Astrocyte of the hippocampus (primary cell): ENCODE data around the gene TEDC1.

Experiments used
- DNase-seq: peaks from one replicate; pipeline ENCODE4 v3.0.0; 2011; ENCODE audit warnings: low read depth, low spot score

Gene TEDC1

GRCh38 chr14:105525326-105525725 is 34.3 kb downstream of the TEDC1 start:
- DNase-seq: no peak

GRCh38 chr14:105525861-105526775 is 35.1 kb downstream of the TEDC1 start, which contains the start of gene TMEM121:
Gene TMEM121, plus strand, starts transcription at chr14:105526583. Its CDS starts 2,252 bp downstream, at chr14:105528835.
- DNase-seq: peak; percentile 44

DNA sequence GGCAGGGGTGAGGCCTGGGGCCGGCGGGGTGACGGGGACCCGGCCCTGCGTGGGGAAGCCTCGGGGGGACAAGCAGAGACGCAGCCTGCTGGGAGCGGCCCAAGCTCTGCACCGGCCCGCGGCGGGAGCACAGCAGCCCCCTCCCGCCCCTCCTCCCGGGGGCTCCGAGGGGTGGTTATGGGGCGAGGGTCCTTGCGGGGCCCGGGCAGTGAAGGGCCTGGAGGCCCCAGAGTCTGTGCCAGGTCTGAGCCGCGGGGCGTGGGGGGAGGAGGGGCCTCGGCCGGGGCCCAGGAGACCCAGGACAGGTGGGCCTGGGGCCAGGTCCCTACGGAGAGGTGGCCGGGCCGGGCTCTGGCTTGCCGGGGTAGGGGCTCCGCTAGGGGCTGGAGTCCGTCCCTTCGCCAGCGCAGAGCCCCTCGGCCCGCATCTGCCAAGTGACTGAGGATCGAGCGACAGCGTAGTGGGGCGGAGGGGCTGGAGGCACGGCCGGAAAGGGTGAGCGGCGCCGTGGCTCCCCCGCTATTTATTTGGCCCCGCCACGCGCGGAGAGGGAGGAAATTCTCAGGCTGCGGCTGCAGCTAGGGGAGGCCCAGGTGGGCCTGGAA is 35.8 kb downstream of the TEDC1 start:
- DNase-seq: no peak

DNA sequence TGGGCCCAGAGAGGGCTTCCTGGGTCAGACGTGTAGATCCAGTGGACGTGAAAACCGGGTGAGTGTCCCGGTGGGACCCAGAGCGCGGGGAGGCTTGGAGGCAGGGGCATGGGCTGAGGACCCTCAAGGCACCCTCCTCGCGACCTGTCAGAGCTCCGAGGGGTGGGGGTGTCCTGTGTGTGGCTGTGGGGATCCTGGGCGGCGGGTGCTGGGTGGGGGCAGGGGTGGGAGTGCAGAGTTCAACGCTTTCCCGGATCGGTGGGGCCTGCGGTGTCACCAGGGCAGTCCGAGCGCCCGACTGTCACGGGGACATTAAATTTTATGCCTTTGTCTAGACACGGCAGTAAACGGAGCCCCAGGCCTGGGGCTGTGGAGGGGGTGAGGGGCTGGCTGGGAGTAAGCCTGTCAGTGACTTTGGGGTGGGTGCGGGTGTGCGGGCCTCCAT is 36.4 kb downstream of the TEDC1 start:
- no peak for DNase-seq

DNA sequence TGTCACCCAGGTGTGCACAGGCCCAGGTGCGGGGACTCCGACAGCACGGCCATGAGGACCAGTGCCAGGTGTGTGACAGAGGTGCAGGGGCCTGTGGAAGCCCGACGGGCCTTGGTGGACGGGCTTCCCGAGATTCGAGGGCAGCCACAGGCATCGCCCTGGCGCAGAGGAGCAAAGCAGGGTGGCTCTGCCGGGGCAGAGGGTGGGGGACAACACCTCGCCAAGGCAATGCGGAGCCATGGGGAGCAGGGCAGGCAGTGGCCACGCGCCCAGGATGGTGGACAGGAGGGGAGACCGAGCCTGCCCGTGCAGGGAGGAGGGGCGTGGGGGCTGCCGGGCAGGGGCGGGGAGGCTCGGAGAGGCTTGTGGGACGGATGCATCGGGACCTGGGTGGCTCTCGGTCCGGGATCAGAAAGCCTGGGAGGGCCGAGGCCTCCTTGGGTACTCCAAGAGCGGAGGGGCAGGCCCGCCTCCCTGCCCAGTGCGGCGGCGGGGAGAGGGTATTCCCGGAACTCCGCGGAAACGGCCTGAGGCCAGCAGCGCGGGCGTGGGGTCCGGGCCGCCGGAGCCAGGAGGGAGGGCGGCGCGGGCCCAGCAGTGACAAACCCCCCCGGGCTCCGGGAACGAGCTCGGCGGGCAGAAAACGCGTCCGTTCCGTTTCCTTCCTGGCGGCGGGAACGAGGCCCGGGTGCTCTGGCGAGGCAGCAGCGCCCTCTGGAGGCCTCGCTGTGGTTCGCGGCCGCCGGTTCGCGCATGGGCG is 37.0 kb downstream of the TEDC1 start:
- peak; percentile 91 for DNase-seq

- DNase-seq: no peak
These were observed 37.7 kb downstream of the TEDC1 start for GRCh38 chr14:105528586-105529318.

DNA sequence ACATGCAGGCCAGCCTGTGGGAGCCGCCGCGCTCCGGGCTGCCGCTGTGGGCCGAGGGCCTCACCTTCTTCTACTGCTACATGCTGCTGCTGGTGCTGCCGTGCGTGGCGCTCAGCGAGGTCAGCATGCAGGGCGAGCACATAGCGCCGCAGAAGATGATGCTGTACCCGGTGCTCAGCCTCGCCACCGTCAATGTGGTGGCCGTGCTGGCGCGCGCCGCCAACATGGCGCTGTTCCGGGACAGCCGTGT is 38.2 kb downstream of the TEDC1 start:
- no peak for DNase-seq

- no peak for DNase-seq
These were observed 38.7 kb downstream of the TEDC1 start for GRCh38 chr14:105529569-105530284.

DNA sequence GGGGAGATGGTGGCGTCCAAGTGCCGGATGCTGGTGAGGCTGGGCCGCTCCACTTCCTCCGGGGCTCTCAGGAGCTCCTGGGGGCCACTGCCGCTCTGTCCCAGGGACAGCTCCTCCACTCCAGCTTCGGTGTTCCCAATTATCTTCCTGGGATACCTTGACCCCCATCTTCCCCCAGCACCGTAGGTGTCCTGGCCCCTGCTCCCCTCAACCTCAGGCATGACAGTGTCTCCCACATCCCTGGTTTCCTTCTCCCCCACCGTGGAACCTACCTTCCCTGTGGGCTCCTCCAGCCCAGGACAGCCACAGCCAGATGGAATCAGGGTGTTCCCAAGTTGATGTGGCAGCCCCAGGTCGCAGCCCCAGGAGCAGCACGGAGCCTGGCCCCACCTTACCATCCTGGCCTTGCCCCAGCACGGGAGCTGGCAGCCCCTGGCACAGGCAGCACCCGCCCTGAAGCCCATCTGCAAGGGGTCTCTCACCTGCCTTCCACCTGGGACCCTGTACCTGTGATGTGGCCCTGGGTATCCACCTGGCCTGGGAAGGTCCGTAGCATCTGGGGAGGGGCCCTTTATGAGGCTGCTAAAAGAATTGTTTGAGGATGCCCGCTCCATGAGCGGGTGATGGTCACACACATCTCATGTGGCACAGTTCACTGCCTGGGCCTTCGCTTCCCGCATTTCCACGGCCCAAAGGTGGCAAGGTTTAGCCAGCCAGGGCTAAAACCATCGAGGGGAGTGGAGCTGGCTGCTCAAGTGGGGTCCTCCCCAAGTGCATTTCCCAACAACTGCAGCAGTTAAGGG is 39.4 kb downstream of the TEDC1 start:
- no peak for DNase-seq

DNA sequence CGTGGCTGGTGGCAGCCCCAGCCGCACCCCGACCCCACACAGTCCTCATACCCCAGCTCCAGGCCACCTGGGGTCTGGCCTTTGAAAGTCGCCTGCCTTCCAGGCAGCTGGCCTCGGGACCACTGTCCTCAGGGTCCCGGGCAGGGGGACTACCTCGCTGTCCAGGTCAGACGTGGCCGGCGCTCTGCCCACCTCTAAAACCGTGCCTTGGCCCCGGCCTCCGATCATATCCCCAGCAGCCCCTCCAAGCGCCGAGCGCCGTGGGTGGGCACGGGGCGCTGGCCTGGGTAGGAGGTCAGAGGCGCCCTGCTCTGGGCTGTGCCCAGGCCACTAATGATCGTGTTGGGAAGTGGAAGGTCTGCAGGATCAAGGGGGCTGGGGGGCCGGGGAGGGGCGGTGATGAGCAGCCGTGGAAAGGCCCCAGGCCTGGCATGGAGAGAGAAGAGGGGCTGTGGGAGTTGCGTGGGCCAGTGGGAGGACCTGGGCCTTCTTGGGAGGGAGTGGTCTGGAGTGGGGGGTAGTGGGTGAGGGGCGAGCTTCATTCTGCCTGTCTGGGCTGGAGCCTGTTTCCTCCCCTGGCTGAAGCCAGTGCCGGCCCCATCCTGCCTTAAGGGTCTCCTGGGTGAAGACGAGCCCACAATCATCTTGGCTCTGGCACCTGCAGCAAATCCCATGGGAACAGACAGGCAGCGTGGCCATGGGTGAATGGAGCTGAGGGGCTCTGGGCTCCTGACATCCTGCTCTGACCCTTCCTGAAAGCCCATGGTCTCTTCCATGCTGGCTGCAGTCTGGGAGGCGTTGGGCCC is 40.2 kb downstream of the TEDC1 start:
- DNase-seq: no peak

- no peak for DNase-seq
These were observed 41.0 kb downstream of the TEDC1 start for GRCh38 chr14:105531894-105532623.

- peak; percentile 35 for DNase-seq
These were observed 41.7 kb downstream of the TEDC1 start for GRCh38 chr14:105532735-105533141.

DNA sequence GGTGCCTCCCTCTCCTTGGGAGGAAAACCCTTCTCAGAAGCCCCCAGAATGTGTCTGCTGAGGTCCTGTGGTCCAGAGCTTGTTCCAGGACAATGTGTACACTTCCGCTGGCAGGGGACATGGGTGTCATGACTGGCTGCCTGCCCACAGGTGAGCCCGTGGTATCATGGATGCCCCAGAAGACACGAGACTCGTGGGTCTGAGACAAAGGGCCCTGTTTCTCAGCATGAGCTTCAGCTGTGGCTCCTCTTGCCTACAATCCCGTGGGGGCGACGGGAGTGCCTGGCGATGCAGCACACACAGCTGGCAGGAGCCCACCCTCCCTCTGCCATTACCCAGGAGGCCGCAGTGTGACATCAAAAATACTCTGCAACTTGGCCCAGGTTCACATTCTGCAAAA is 42.3 kb downstream of the TEDC1 start:
- DNase-seq: no peak

DNA sequence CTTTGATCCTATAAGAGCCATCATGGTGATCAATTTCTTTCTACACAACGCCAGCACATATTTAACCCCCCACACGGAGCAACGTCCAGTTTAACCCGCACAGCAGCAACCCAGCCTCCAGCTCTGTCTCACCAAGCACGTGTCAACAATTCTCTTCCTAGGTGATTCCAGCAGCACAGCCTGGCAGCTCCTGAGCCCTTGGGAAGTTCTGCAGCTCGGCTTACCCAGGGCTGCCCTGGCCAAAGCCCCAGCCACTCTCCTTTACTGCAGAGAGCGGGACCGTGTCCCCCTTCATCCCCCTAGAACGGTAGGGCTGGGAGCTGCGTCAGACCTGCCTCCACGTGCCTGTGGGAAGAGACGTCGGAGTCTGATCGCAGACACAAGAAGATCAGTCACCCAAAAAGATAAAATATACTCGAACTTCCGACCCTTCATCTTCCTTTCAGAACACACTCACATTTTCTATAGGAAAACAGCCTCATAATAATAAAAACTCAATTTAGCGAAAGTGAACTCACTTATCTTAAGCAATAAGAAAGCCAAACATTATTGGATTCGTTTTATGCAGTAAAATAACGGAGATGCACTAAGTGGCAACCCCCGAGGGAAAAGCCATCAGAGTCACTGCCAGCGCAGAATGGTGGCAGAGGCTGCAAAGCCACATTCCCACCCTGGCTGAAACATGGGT is 42.9 kb downstream of the TEDC1 start:
- DNase-seq: no peak

DNA sequence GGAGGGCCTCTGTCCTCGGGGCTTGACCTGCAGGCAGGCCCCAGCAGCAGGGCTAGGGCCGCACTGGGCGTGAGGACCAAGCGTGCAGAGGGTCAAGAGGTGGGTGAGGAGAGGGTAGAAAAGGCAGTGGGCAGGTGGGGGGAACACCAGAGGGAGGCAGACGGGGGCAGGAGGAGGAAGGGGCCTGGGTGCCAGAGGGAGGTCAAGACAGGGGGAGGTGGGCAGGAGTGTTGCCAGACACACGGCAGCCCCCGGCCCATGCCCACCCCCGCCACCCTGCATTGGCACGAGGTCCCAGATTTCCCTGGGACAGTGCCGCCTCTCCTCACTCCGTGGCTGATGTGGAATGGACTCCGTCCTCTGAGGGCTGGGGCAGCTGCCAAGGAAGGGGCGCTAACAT is 43.5 kb downstream of the TEDC1 start:
- DNase-seq: no peak

DNA sequence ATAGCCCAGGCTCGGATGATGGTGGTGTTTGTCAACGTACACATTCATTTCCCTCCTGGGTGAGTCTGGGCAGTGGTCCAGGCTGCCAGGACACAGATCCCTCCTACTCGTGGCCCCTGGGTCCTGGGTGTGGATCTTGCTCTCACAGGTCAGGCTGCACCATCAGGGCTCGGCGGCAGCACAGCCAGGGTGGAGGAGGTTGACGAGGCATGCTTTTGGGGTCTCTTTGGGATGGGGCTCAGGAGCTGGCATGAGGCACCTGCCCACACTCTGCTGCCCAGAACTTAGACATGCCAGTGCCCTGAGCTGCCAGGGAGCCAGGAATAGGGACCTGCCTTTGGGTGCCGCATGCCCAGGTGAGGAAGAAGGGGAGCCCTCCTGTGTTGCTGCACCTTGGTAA is 45.0 kb downstream of the TEDC1 start:
- DNase-seq: no peak

- DNase-seq: no peak
These were observed 45.9 kb downstream of the TEDC1 start for GRCh38 chr14:105536691-105537579.
